Spinal cord (tissue), 10 donors: ENCODE measurements around the gene PFDN6. TPM values are rescaled to one million over a fixed set of nuclear protein-coding genes. Genes with fewer than 3 reads are reported as not detected.

Experiments
- DNase-seq, 6 donors: peaks; one replicate each; pipeline versions ENCODE4 v3.0.0 to v3.0.0-alpha.2; 2013 to 2015; ENCODE audit warnings: low spot score in 6 of 6, low read depth in 4 of 6
- H3K27ac ChIP-seq: one replicate; pipeline ENCODE4 v1.5.1; 2013; ENCODE audit warnings: low read depth, low read length, control low read depth
- H3K27me3 ChIP-seq: one replicate; pipeline ENCODE4 v1.6.1; 2013; ENCODE audit warnings: low read length; ENCODE audit not compliant: control insufficient read depth, insufficient read depth
- H3K36me3 ChIP-seq: one replicate; pipeline ENCODE4 v1.6.1; 2013; ENCODE audit warnings: low read length; ENCODE audit not compliant: control insufficient read depth, insufficient read depth
- H3K4me1 ChIP-seq: one replicate; pipeline ENCODE4 v1.6.1; 2013; ENCODE audit warnings: low read length; ENCODE audit not compliant: control insufficient read depth, insufficient read depth
- H3K4me3 ChIP-seq: one replicate; pipeline ENCODE4 v1.5.1; 2013; ENCODE audit warnings: low read depth, low read length, control low read depth
- H3K9me3 ChIP-seq: one replicate; pipeline ENCODE4 v1.6.1; 2013; ENCODE audit warnings: low read length; ENCODE audit not compliant: control insufficient read depth, insufficient read depth
- WGBS: methylation state at CpG from one replicate; pipeline ENCODE4 v1.1.5; 2013; ENCODE audit warnings: missing lambda C conversion rate; ENCODE audit not compliant: insufficient coverage; 5-methylcytosine and 5-hydroxymethylcytosine counted together
- polyA plus RNA-seq, 2 donors: library from polyadenylated mRNA; unstranded; fragments of 120-200 nt; gene quantifications; one replicate each; pipeline ENCODE4 v1.2.1, GENCODE V29; 2013; ENCODE audit not compliant: insufficient read length in 2 of 2
- total RNA-seq, 2 donors: library from RNA; depleted of rRNA in 1 of 2; stranded (reverse); fragments of 120-200 nt in 1 of 2; fragments of >200 nt in 1 of 2; gene quantifications; one replicate each; pipeline versions ENCODE4 v1.2.3 to v1.2.4, GENCODE V29; 2013 to 2014
- donor health status: healthy.

Gene PFDN6
- total and polyA plus RNA-seq, 4 donors: 30.4 to 80.2 (median 66.5) TPM

DNA sequence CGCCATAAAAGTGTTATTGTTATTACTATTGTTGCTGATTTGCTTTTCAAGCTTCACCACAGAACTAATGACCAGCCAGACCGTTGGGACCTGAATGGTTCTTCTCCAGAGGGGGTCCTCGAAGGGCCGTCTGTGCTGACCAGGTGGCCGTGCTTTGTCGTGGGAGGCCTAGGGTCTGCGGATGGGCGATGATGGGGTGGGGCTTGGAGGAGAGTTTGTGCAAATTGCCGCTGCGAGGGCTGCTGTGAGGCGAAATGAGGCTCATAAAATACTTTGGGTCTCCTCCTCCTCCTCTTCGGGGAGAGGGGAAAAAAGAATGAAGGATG lies 34.2 kb downstream of the PFDN6 start:
- peaks cover 34% of the 10 kb centered on the region for H3K4me1 ChIP-seq
- DNase-seq: no peak
- H3K9me3 ChIP-seq: no peaks in the 10 kb centered on the region
- WGBS: 0% methylated on average over 5 of the region's 12 CpGs
- no peaks in the 10 kb centered on the region for H3K27me3 ChIP-seq
- H3K36me3 ChIP-seq: peaks cover 30% of the 10 kb centered on the region
- peak overlapping the region; percentile 82 for H3K4me3 ChIP-seq
- H3K27ac ChIP-seq: peak overlapping the region; percentile 94

DNA sequence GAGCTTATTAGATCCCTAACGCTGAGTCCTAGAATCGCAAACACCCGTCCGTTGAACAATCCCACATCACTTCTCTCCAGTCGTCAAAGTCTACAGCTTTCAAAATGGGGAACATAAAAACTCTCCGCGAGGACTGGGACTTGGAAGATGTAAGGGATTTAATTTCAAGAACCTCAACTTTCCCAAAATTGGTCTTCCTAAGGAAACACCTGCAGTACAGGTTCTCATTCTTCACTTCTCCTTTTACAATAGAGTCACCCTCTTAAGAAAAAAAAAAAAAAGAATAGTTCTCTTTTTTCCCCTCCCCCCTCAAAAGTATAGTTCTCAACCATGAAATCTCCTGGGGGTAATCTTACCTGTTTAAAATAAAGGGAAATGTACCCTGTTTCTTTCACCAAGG lies 34.7 kb downstream of the PFDN6 start:
- WGBS: no CpG with 5 or more reads among the region's 7 CpGs

DNA sequence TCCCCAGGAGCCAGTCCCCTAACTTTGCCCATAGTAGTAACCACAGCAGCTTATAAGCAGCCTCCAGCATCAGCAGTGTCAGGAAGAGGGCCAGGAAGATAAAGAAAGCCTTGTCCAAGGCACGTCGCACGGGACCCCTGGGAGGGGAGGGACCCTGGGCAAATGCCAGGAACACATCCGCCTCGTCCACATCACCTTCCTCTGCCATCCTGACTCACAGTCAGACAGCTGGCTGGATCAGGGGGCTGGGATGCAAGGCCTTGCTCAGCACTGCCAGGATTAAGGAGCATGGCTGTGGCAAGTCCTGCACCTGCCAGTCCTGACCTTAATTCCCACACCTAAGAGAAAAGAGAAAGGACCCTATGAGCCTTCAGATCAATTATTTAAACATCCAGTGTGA lies 39.7 kb downstream of the PFDN6 start:
- Histone ChIP-seq H3K9me3 (no peaks in the 10 kb centered on the region), H3K4me3 (no peak overlapping the region), H3K4me1 (no peaks in the 10 kb centered on the region), H3K36me3 (no peaks in the 10 kb centered on the region), H3K27me3 (no peaks in the 10 kb centered on the region), H3K27ac (no peak overlapping the region)
- no peak for DNase-seq
- no CpG with 5 or more reads among the region's 5 CpGs for WGBS

More for the DNA sequence above, 34.7 kb downstream of the PFDN6 start:
- peaks cover 29% of the 10 kb centered on the region for H3K4me1 ChIP-seq
- peak in 1 of 6 donors; percentile 24 for DNase-seq
- peaks cover 25% of the 10 kb centered on the region for H3K36me3 ChIP-seq
- H3K27me3 ChIP-seq: no peaks in the 10 kb centered on the region
- no peak overlapping the region for H3K27ac ChIP-seq
- H3K4me3 ChIP-seq: peak overlapping the region; percentile 82
- H3K9me3 ChIP-seq: no peaks in the 10 kb centered on the region

DNA sequence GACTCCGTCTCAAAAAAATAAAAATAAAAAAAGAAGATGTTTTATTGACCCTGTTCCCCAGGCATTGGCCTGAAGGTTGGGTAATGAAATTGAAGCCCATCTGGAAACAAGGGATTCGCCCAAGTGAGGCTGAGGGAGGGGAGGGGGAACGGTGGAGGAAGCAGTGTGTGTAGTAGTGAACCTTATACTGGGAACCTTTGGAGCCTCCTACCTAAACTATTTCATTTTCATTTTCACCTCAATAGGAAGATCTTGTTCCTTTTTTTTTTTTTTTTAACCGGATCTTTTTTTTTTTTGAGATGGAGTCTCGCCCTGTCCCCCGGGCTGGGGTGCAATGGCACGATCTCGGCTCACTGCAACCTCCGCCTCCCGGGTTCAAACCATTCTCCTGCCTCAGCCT lies 41.3 kb downstream of the PFDN6 start:
- no peak overlapping the region for H3K27ac ChIP-seq
- no peaks in the 10 kb centered on the region for H3K4me1 ChIP-seq
- H3K27me3 ChIP-seq: no peaks in the 10 kb centered on the region
- H3K4me3 ChIP-seq: no peak overlapping the region
- H3K36me3 ChIP-seq: no peaks in the 10 kb centered on the region
- WGBS: 94% methylated on average over 7 of the region's 10 CpGs
- no peak for DNase-seq
- no peaks in the 10 kb centered on the region for H3K9me3 ChIP-seq

- Histone ChIP-seq H3K4me1 (no peaks in the 10 kb centered on the region), H3K4me3 (no peak overlapping the region), H3K27me3 (no peaks in the 10 kb centered on the region), H3K27ac (no peak overlapping the region), H3K36me3 (no peaks in the 10 kb centered on the region), H3K9me3 (no peaks in the 10 kb centered on the region)
- DNase-seq: no peak
- no CpG with 5 or more reads among the region's 4 CpGs for WGBS
Measured at GRCh38 chr6:33333666-33334065, 44.3 kb downstream of the PFDN6 start.

DNA sequence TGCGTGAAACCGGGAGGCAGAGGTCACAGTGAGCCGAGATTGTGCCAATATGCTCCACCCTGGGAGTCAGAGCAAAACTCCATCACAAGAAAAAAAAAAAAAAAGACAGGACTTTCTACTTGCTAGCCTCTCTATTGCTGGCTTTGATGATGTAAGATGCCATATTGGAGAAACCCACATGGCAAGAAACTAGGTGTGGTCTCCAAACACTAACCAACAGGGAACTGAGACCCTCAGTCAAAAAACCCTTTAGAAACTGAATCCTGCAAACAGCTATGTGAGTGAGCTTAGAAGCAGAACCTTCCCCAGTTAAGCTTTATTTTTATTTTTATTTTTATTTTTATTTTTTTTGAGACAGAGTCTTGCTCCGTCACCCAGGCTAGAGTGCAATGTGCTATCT lies 46.5 kb downstream of the PFDN6 start:
- DNase-seq: no peak
- Histone ChIP-seq H3K4me3 (no peak overlapping the region), H3K9me3 (no peaks in the 10 kb centered on the region), H3K27me3 (no peaks in the 10 kb centered on the region), H3K27ac (no peak overlapping the region), H3K4me1 (no peaks in the 10 kb centered on the region), H3K36me3 (no peaks in the 10 kb centered on the region)
- no CpG with 5 or more reads among the region's 4 CpGs for WGBS

- DNase-seq: no peak
- H3K27ac ChIP-seq: no peak overlapping the region
- H3K4me3 ChIP-seq: no peak overlapping the region
- 78% methylated on average over 1 of the region's 3 CpGs for WGBS
- H3K9me3 ChIP-seq: no peaks in the 10 kb centered on the region
- no peaks in the 10 kb centered on the region for H3K27me3 ChIP-seq
- H3K4me1 ChIP-seq: no peaks in the 10 kb centered on the region
- H3K36me3 ChIP-seq: no peaks in the 10 kb centered on the region
Measured at GRCh38 chr6:33336495-33336894, 47.1 kb downstream of the PFDN6 start.

DNA sequence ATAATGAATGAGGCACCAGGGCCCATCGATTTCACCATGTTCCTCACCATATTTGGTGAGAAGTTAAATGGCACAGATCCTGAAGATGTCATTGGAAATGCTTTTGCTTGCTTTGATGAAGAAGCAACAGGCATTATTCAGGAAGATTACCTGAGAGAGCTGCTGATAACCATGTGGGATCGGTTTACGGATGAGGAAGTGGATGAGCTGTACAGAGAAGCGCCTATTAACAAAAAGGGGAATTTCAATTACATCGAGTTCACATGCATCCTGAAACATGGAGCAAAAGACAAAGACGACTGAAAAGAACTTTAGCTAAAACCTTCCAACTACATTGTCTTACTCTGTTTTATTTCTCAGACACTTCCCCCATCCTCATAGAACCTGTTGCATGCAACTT lies 49.8 kb downstream of the PFDN6 start:
- Histone ChIP-seq H3K4me3 (no peak overlapping the region), H3K27ac (no peak overlapping the region), H3K27me3 (no peaks in the 10 kb centered on the region), H3K36me3 (no peaks in the 10 kb centered on the region), H3K9me3 (no peaks in the 10 kb centered on the region), H3K4me1 (no peaks in the 10 kb centered on the region)
- DNase-seq: no peak
- WGBS: 96% methylated on average over 4 of the region's 6 CpGs

Other genes starting within 250 kb of the PFDN6 start
- 10 to 100 TPM; 19.8 to 23.1 TPM for gene HLA-DPA1, start 216.0 kb upstream of the PFDN6 start, total RNA-seq
- 10 to 100 TPM in 1 of 2 donors, 1 to 10 TPM in 1; 6.6 to 13.7 TPM for gene HLA-DPA1, start 216.0 kb upstream of the PFDN6 start, polyA plus RNA-seq
- 10 to 100 TPM; 15.4 to 21.3 TPM for gene HLA-DPB1, start 213.6 kb upstream of the PFDN6 start, total RNA-seq
- gene HLA-DPB1, start 213.6 kb upstream of the PFDN6 start, polyA plus RNA-seq: 10 to 100 TPM; 10.5 to 11.4 TPM
- gene COL11A2, start 97.1 kb upstream of the PFDN6 start, total RNA-seq: 1 to 10 TPM; 2.8 to 4.9 TPM
- 10 to 100 TPM; 10.4 to 12.6 TPM for gene COL11A2, start 97.1 kb upstream of the PFDN6 start, polyA plus RNA-seq
- 10 to 100 TPM; 19.2 to 32.3 TPM for gene RXRB, start 88.9 kb upstream of the PFDN6 start, total RNA-seq
- gene RXRB, start 88.9 kb upstream of the PFDN6 start, polyA plus RNA-seq: 10 to 100 TPM; 61.6 to 79.0 TPM
- 10 to 100 TPM; 55.0 to 87.3 TPM for gene SLC39A7, start 88.7 kb upstream of the PFDN6 start, total RNA-seq
- gene SLC39A7, start 88.7 kb upstream of the PFDN6 start, polyA plus RNA-seq: 100 to 1,000 TPM in 1 of 2 donors, 10 to 100 TPM in 1; 86.7 to 103 TPM
- gene HSD17B8, start 84.9 kb upstream of the PFDN6 start, total RNA-seq: 10 to 100 TPM in 1 of 2 donors, 1 to 10 TPM in 1; 7.8 to 24.8 TPM
- 10 to 100 TPM in 1 of 2 donors, 1 to 10 TPM in 1; 8.5 to 10.5 TPM for gene HSD17B8, start 84.9 kb upstream of the PFDN6 start, polyA plus RNA-seq
- gene RING1, start 81.1 kb upstream of the PFDN6 start, total RNA-seq: 10 to 100 TPM; 19.0 to 43.9 TPM
- 10 to 100 TPM; 63.3 to 71.0 TPM for gene RING1, start 81.1 kb upstream of the PFDN6 start, polyA plus RNA-seq
- gene VPS52, start 17.7 kb upstream of the PFDN6 start, total RNA-seq: 10 to 100 TPM; 35.4 to 49.3 TPM
- 10 to 100 TPM; 69.2 to 87.3 TPM for gene VPS52, start 17.7 kb upstream of the PFDN6 start, polyA plus RNA-seq
- gene RPS18, start 17.5 kb upstream of the PFDN6 start, total RNA-seq: 1,000 to 10,000 TPM; 1,293 to 3,565 TPM
- 1,000 to 10,000 TPM; 1,607 to 1,704 TPM for gene RPS18, start 17.5 kb upstream of the PFDN6 start, polyA plus RNA-seq
- 10 to 100 TPM in 1 of 2 donors, 1 to 10 TPM in 1; 5.8 to 12.9 TPM for gene B3GALT4, start 12.5 kb upstream of the PFDN6 start, total RNA-seq
- gene B3GALT4, start 12.5 kb upstream of the PFDN6 start, polyA plus RNA-seq: 1 to 10 TPM; 6.2 to 8.1 TPM
- gene WDR46, start 362 bp upstream of the PFDN6 start, total RNA-seq: 10 to 100 TPM; 31.7 to 53.8 TPM
- gene WDR46, start 362 bp upstream of the PFDN6 start, polyA plus RNA-seq: 10 to 100 TPM; 51.8 to 60.5 TPM
- 10 to 100 TPM; 23.6 to 63.8 TPM for gene RGL2, start 9.3 kb downstream of the PFDN6 start, total RNA-seq
- gene RGL2, start 9.3 kb downstream of the PFDN6 start, polyA plus RNA-seq: 100 to 1,000 TPM; 101 to 119 TPM
- gene TAPBP, start 24.5 kb downstream of the PFDN6 start, total RNA-seq: 10 to 100 TPM; 42.8 to 48.0 TPM
- 10 to 100 TPM; 41.3 to 49.2 TPM for gene TAPBP, start 24.5 kb downstream of the PFDN6 start, polyA plus RNA-seq
- 10 to 100 TPM; 16.4 to 26.8 TPM for gene ZBTB22, start 28.1 kb downstream of the PFDN6 start, total RNA-seq
- gene ZBTB22, start 28.1 kb downstream of the PFDN6 start, polyA plus RNA-seq: 10 to 100 TPM; 25.3 to 25.4 TPM
- gene DAXX, start 33.4 kb downstream of the PFDN6 start, total RNA-seq: 10 to 100 TPM; 18.0 to 35.5 TPM
- 10 to 100 TPM; 50.8 to 51.9 TPM for gene DAXX, start 33.4 kb downstream of the PFDN6 start, polyA plus RNA-seq
- gene KIFC1, start 102.2 kb downstream of the PFDN6 start, total RNA-seq: 10 to 100 TPM in 1 of 2 donors, 1 to 10 TPM in 1; 6.7 to 12.9 TPM
- gene KIFC1, start 102.2 kb downstream of the PFDN6 start, polyA plus RNA-seq: 10 to 100 TPM; 18.0 to 25.9 TPM
- gene PHF1, start 121.4 kb downstream of the PFDN6 start, total RNA-seq: 10 to 100 TPM; 17.2 to 55.4 TPM
- gene PHF1, start 121.4 kb downstream of the PFDN6 start, polyA plus RNA-seq: 100 to 1,000 TPM; 116 to 128 TPM
- gene CUTA, start 128.5 kb downstream of the PFDN6 start, total RNA-seq: 100 to 1,000 TPM in 1 of 2 donors, 10 to 100 TPM in 1; 64.9 to 202 TPM
- 100 to 1,000 TPM; 211 to 241 TPM for gene CUTA, start 128.5 kb downstream of the PFDN6 start, polyA plus RNA-seq
- 10 to 100 TPM; 11.5 to 21.0 TPM for gene SYNGAP1, start 130.5 kb downstream of the PFDN6 start, total RNA-seq
- 10 to 100 TPM; 84.7 to 98.9 TPM for gene SYNGAP1, start 130.5 kb downstream of the PFDN6 start, polyA plus RNA-seq
- gene ZBTB9, start 165.0 kb downstream of the PFDN6 start, total RNA-seq: 10 to 100 TPM in 1 of 2 donors, 1 to 10 TPM in 1; 7.1 to 13.1 TPM
- 10 to 100 TPM; 12.6 to 14.1 TPM for gene ZBTB9, start 165.0 kb downstream of the PFDN6 start, polyA plus RNA-seq